HG03432 (cell line): ENCODE measurements around the gene EMX1.
"Not testable (repeated sequence)": the region's sequence is repeated elsewhere in the genome, so short reads cannot be mapped to it uniquely, and the experiment has no call there.

Experiments used
- ATAC-seq: cut with Tn5 transposase; IDR thresholded peaks from one replicate; pipeline ENCODE4 v1.9.1; 2021; ENCODE audit warnings: mild to moderate bottlenecking, moderate library complexity; ENCODE audit not compliant: unreplicated experiment

The EMX1 gene

GRCh38 chr2:72900191-72900825 is 17.0 kb upstream of the EMX1 start:
- ATAC-seq, result no peak

- ATAC-seq, result no peak
Observed at GRCh38 chr2:72901426-72901825, 15.9 kb upstream of the EMX1 start.

- not testable (repeated sequence) for ATAC-seq
Observed at GRCh38 chr2:72907369-72907768, 9.9 kb upstream of the EMX1 start.

GRCh38 chr2:72908741-72909140 is 8.6 kb upstream of the EMX1 start:
- no peak for ATAC-seq

- no peak for ATAC-seq
Observed at GRCh38 chr2:72911256-72911655, 6.1 kb upstream of the EMX1 start.

GRCh38 chr2:72913486-72914205 is 3.7 kb upstream of the EMX1 start:
- ATAC-seq, result no peak

GRCh38 chr2:72914206-72914559 is 3.1 kb upstream of the EMX1 start:
- no peak for ATAC-seq

GRCh38 chr2:72914589-72915319 is 2.6 kb upstream of the EMX1 start:
- no peak for ATAC-seq

GRCh38 chr2:72915320-72915906 is 1.9 kb upstream of the EMX1 start:
- no peak for ATAC-seq

- ATAC-seq, result peak; percentile 70
Observed at GRCh38 chr2:72915907-72916742, 1.2 kb upstream of the EMX1 start.

- peak; percentile 5 for ATAC-seq
Observed at GRCh38 chr2:72916743-72917137, 579 bp upstream of the EMX1 start.

GRCh38 chr2:72917877-72918553 is 696 bp downstream of the EMX1 start:
- ATAC-seq, result no peak

GRCh38 chr2:72919414-72920317 is 2.3 kb downstream of the EMX1 start:
- ATAC-seq, result no peak

- no peak for ATAC-seq
Observed at GRCh38 chr2:72920318-72921087, 3.2 kb downstream of the EMX1 start.

GRCh38 chr2:72921088-72921851 is 4.0 kb downstream of the EMX1 start:
- no peak for ATAC-seq

GRCh38 chr2:72921853-72922252 is 4.5 kb downstream of the EMX1 start:
- ATAC-seq, result no peak

GRCh38 chr2:72923833-72924352 is 6.6 kb downstream of the EMX1 start:
- ATAC-seq, result no peak
